A549 (cell line): ENCODE data around the gene PTTG2.

Source experiments
- CHD2 ChIP-seq: fragments of 150-350 bp; IDR thresholded peaks from 2 replicates; pipeline ENCODE4 v1.6.1; 2014; ENCODE audit warnings: low read length; ENCODE audit not compliant: partially characterized antibody
- CHD4 ChIP-seq: fragments of 200-600 bp; sonication (generic); IDR thresholded peaks from 2 replicates; pipeline ENCODE4 v1.6.1; 2016; ENCODE audit warnings: antibody characterized with exemption, mild to moderate bottlenecking, borderline replicate concordance
- CTCF ChIP-seq: fragments of >200 bp; sonication (Bioruptor Twin); formaldehyde crosslinking; IDR thresholded peaks from 3 replicates; pipeline ENCODE4 v1.5.1; 2016
- ESRRA ChIP-seq: fragments of 150-350 bp; IDR thresholded peaks from 2 replicates; pipeline ENCODE4 v1.6.1; 2014; ENCODE audit warnings: mild to moderate bottlenecking, low read length, borderline replicate concordance
- POLR2A ChIP-seq: IDR thresholded peaks from 2 replicates; pipeline ENCODE4 v1.6.1; 2012; ENCODE audit warnings: mild to moderate bottlenecking, low read length

- TF ChIP-seq CTCF (no peak), CHD2 (no peak), POLR2A (no peak), CHD4 (no peak), ESRRA (no peak)
These were observed 18.2 kb downstream of the PTTG2 start for GRCh38 chr4:37978248-37978924.
